Breast epithelium (tissue), 3 donors: ENCODE data around the gene LGALS3BP.

Experiments used
- CTCF ChIP-seq, 3 donors: fragments of 450-650 bp; IDR thresholded peaks; one replicate each; pipeline ENCODE4 v1.5.1; 2016 to 2017; ENCODE audit warnings: antibody characterized with exemption in 3 of 3, mild to moderate bottlenecking in 3 of 3, moderate library complexity in 3 of 3
- POLR2AphosphoS5 ChIP-seq, 3 donors: sonication (generic); formaldehyde crosslinking; IDR thresholded peaks; one replicate each; pipeline ENCODE4 v1.6.1; 2017; ENCODE audit warnings: antibody characterized with exemption in 3 of 3

- TF ChIP-seq CTCF (IDR thresholded peaks at IDR 0.05), result no peak
- TF ChIP-seq POLR2AphosphoS5 (IDR thresholded peaks at IDR 0.05), result no peak
Measured at GRCh38 chr17:78963378-78963777, 16.3 kb downstream of the LGALS3BP start.
